Endothelial cell of umbilical vein (primary cell): ENCODE data around the gene DNAJB13. TPM values are rescaled to one million over a fixed set of nuclear protein-coding genes. Genes with fewer than 3 reads are reported as not detected.

ENCODE experiments used
- BruUV-seq: library from RNA; stranded (reverse); fragments of 400-500 nt; replicated peaks from 2 replicates; lab custom pipeline; 2021; lab: Mats Ljungman, UMichigan
- CTCF ChIA-PET: fragments of 300-600, 350-600 bp; sonication (Branson Sonifier 250); formaldehyde crosslinking; loops from one replicate; lab custom pipeline; 2021; ENCODE audit warnings: antibody characterized with exemption, inconsistent platforms; lab: Charles Lee
- POLR2A ChIA-PET: fragments of 300-600, 350-600 bp; sonication (Branson Sonifier 250); formaldehyde crosslinking; loops from one replicate; lab custom pipeline; 2021; ENCODE audit warnings: antibody characterized with exemption, inconsistent platforms; lab: Charles Lee
- DNase-seq: peaks from one replicate; pipeline ENCODE4 v3.0.0-alpha.2; 2011; ENCODE audit warnings: low read depth, low spot score
- FAIRE-seq: peaks from 2 replicates; lab custom pipeline; 2011; peaks lifted over from hg19 to GRCh38; lab: Jason Lieb, UNC
- H2AFZ ChIP-seq: 2 replicates; pipeline ENCODE4 v1.6.0; 2012; ENCODE audit warnings: low read depth, low read length, control low read depth, inconsistent platforms
- H3K27ac ChIP-seq: 2 replicates; pipeline ENCODE4 v1.5.1; 2011; ENCODE audit warnings: low read depth, mild to moderate bottlenecking, control low read depth, low read length, moderate library complexity; ENCODE audit not compliant: insufficient read depth
- H3K27me3 ChIP-seq, 2 experiments: 2 replicates each; pipeline versions ENCODE4 v1.6.0 to v1.6.1; 2011; ENCODE audit warnings: low read length in 2 of 2, mixed read lengths in 1 of 2; ENCODE audit not compliant: control insufficient read depth in 2 of 2, insufficient read depth in 2 of 2
- H3K36me3 ChIP-seq, 2 experiments: 2 replicates in 1 of 2; 3 replicates in 1 of 2; pipeline ENCODE4 v1.5.1; 2011; ENCODE audit warnings: low read length in 2 of 2, mild to moderate bottlenecking in 1 of 2, moderate library complexity in 1 of 2; ENCODE audit not compliant: control insufficient read depth in 2 of 2, insufficient read depth in 2 of 2; ENCODE audit errors: extremely low read depth in 1 of 2
- H3K4me1 ChIP-seq: 3 replicates; pipeline ENCODE4 v1.5.1; 2011; ENCODE audit warnings: mild to moderate bottlenecking, low read length; ENCODE audit not compliant: control insufficient read depth, insufficient read depth; ENCODE audit errors: extremely low read depth
- H3K4me2 ChIP-seq: 2 replicates; pipeline ENCODE4 v1.6.1; 2011; ENCODE audit warnings: low read length, control low read depth, mixed read lengths; ENCODE audit not compliant: insufficient read depth
- H3K4me3 ChIP-seq, 3 experiments: fragments of 200-600 bp in 1 of 3; sonication (generic), shearing (Covaris generic) in 1 of 3; replicated peaks in 1 of 3; 2 replicates each; pipeline ENCODE4 v1.5.1; 2011 to 2016; ENCODE audit warnings: control low read depth in 3 of 3, low read length in 3 of 3, mild to moderate bottlenecking in 2 of 3, inconsistent platforms in 1 of 3, low read depth in 1 of 3, moderate library complexity in 1 of 3; ENCODE audit not compliant: insufficient read depth in 1 of 3
- H3K79me2 ChIP-seq: 2 replicates; pipeline ENCODE4 v1.6.0; 2012; ENCODE audit warnings: low read length, inconsistent platforms; ENCODE audit not compliant: control insufficient read depth, insufficient read depth
- H3K9ac ChIP-seq: replicated peaks from 2 replicates; pipeline ENCODE3; 2011; ENCODE audit warnings: low read length, control low read depth; ENCODE audit not compliant: insufficient read depth; ENCODE audit errors: extremely low read depth
- H3K9me1 ChIP-seq: replicated peaks from 3 replicates; pipeline ENCODE4 v1.6.0; 2011; ENCODE audit warnings: mild to moderate bottlenecking, low read length; ENCODE audit not compliant: control insufficient read depth, insufficient read depth; ENCODE audit errors: extremely low read depth
- H3K9me3 ChIP-seq: replicated peaks from 2 replicates; pipeline ENCODE4 v1.5.1; 2012; ENCODE audit warnings: low read length, inconsistent platforms; ENCODE audit not compliant: control insufficient read depth, insufficient read depth
- H4K20me1 ChIP-seq: replicated peaks from 2 replicates; pipeline ENCODE3; 2011; ENCODE audit warnings: mild to moderate bottlenecking, low read length; ENCODE audit not compliant: control insufficient read depth, insufficient read depth; ENCODE audit errors: extremely low read depth
- EZH2 ChIP-seq: IDR thresholded peaks from 2 replicates; pipeline ENCODE4 v1.6.1; 2012; ENCODE audit warnings: borderline replicate concordance, low read depth, mild to moderate bottlenecking, moderate library complexity, low read length, inconsistent platforms; ENCODE audit not compliant: severe bottlenecking
- FOS ChIP-seq: IDR thresholded peaks from 2 replicates; pipeline ENCODE4 v1.6.1; 2011; ENCODE audit warnings: mild to moderate bottlenecking, low read length, moderate library complexity, borderline replicate concordance; ENCODE audit not compliant: insufficient read depth
- GATA2 ChIP-seq: IDR thresholded peaks from 2 replicates; pipeline ENCODE4 v1.7.0; 2011; ENCODE audit warnings: low read depth, mild to moderate bottlenecking, moderate library complexity, mixed read lengths, low read length; ENCODE audit not compliant: insufficient read length, insufficient read depth
- JUN ChIP-seq: IDR thresholded peaks from 2 replicates; pipeline ENCODE4 v1.6.1; 2011; ENCODE audit warnings: borderline replicate concordance, low read depth; ENCODE audit not compliant: insufficient read length, insufficient read depth
- MYC ChIP-seq: IDR thresholded peaks from one replicate; pipeline ENCODE4 v1.6.1; 2011; ENCODE audit warnings: mild to moderate bottlenecking, low read depth, low read length
- dilution Hi-C: fragments of 300-500 bp; cut with MboI; formaldehyde crosslinking; loops from one replicate; pipeline ENCODE4 v1.15.0; 2019; ENCODE audit warnings: low sequenced_read_pairs; ENCODE audit not compliant: extremely low pct_ligation_motif_present
- intact Hi-C: fragments of 100-400 bp; cut with micrococcal nuclease; formaldehyde crosslinking; loops from one replicate; pipeline ENCODE4 v1.10.0; 2022
- polyA plus RNA-seq, 4 experiments: library from polyadenylated mRNA; depleted of rRNA in 3 of 4; stranded (reverse) in 3 of 4; unstranded in 1 of 4; fragments of >200 nt; gene quantifications; 2 replicates each; pipeline versions ENCODE4 v1.2.1 to v1.2.3, GENCODE V29; 2011 to 2012; ENCODE audit warnings: missing spikeins in 1 of 4
- total RNA-seq: library from RNA; stranded (reverse); gene quantifications from 2 replicates; pipeline ENCODE4 v1.2.3, GENCODE V29; 2021

Gene DNAJB13
- total and polyA plus RNA-seq, 2 donors (not counting 3 experiments of a cell fraction or from before 2014, with no cell fraction given) = 0.07 to 0.46 TPM

- no TSS peak for BruUV-seq
- FAIRE-seq = no peak
Measured at GRCh38 chr11:73949912-73950311, 914 bp upstream of the DNAJB13 start.

GRCh38 chr11:73951797-73952196, 971 bp downstream of the DNAJB13 start:
- TF ChIP-seq GATA2 = no peak
- no TSS peak for BruUV-seq
- intact Hi-C loops = no loop called here
- Histone ChIP-seq H3K79me2 (no peaks in the 10 kb centered on the region), H3K9me1 (no peaks in the 10 kb centered on the region), H3K4me1 (no peaks in the 10 kb centered on the region), H3K9ac (no peak overlapping the region), H3K36me3 (no peaks in the 10 kb centered on the region), H2AFZ (no peak overlapping the region), H3K4me2 (no peak overlapping the region), H3K9me3 (no peaks in the 10 kb centered on the region), H3K4me3 (no peak overlapping the region), H4K20me1 (no peaks in the 10 kb centered on the region), H3K27ac (no peak overlapping the region), H3K27me3 (no peaks in the 10 kb centered on the region)
- ChIA-PET CTCF (no interaction called here), POLR2A (no interaction called here)
- dilution Hi-C loops = no loop called here
- DNase-seq = no peak
- no peak for FAIRE-seq

More at GRCh38 chr11:73949912-73950311, 914 bp upstream of the DNAJB13 start:
- CTCF ChIA-PET = no interaction called here
- Histone ChIP-seq H3K36me3 (no peaks in the 10 kb centered on the region), H3K4me3 (no peak overlapping the region), H3K4me1 (no peaks in the 10 kb centered on the region), H3K27ac (no peak overlapping the region), H3K4me2 (no peak overlapping the region), H3K9me3 (no peaks in the 10 kb centered on the region), H3K27me3 (no peaks in the 10 kb centered on the region), H3K9me1 (no peaks in the 10 kb centered on the region), H2AFZ (no peak overlapping the region), H4K20me1 (no peaks in the 10 kb centered on the region), H3K79me2 (no peaks in the 10 kb centered on the region), H3K9ac (no peak overlapping the region)
- dilution Hi-C loops (no loop called here), intact Hi-C loops (no loop called here)
- TF ChIP-seq MYC (no peak), FOS (no peak), EZH2 (no peak), JUN (no peak)
- no peak for DNase-seq
- POLR2A ChIA-PET = no interaction called here
